H9 (cell line): ENCODE data around the gene CLEC4G. TPM values are rescaled to one million over a fixed set of nuclear protein-coding genes. Genes with fewer than 3 reads are reported as not detected.

Experiments
- DNase-seq: peaks from one replicate; pipeline ENCODE4 v3.0.0-alpha.2; 2017
- H2AFZ ChIP-seq: one replicate; pipeline ENCODE4 v1.6.1; 2013; ENCODE audit warnings: mild to moderate bottlenecking, low read length, control low read depth, moderate library complexity
- H2AK5ac ChIP-seq: 2 replicates; pipeline ENCODE4 v1.6.1; 2013; ENCODE audit warnings: low read length, control low read depth, mixed read lengths; ENCODE audit not compliant: insufficient read length
- H2BK120ac ChIP-seq: one replicate; pipeline ENCODE4 v1.6.1; 2013; ENCODE audit warnings: low read depth, mild to moderate bottlenecking, low read length, control low read depth, inconsistent platforms; ENCODE audit not compliant: poor library complexity, severe bottlenecking
- H2BK12ac ChIP-seq: 2 replicates; pipeline ENCODE4 v1.6.1; 2013; ENCODE audit warnings: low read length, control low read depth, mixed read lengths, low read depth; ENCODE audit not compliant: insufficient read length
- H2BK15ac ChIP-seq: 2 replicates; pipeline ENCODE4 v1.6.1; 2013; ENCODE audit warnings: low read depth, low read length, control low read depth
- H2BK20ac ChIP-seq: one replicate; pipeline ENCODE4 v1.6.1; 2013; ENCODE audit warnings: low read depth, mild to moderate bottlenecking, low read length, control low read depth, inconsistent platforms; ENCODE audit not compliant: poor library complexity, severe bottlenecking
- H2BK5ac ChIP-seq: 2 replicates; pipeline ENCODE4 v1.6.1; 2013; ENCODE audit warnings: low read length, control low read depth, mixed read lengths; ENCODE audit not compliant: insufficient read length
- H3K14ac ChIP-seq: 2 replicates; pipeline ENCODE4 v1.6.1; 2013; ENCODE audit warnings: low read length, control low read depth; ENCODE audit not compliant: insufficient read depth
- H3K18ac ChIP-seq: 2 replicates; pipeline ENCODE4 v1.6.1; 2013; ENCODE audit warnings: low read depth, mild to moderate bottlenecking, mixed read lengths, low read length, control low read depth; ENCODE audit not compliant: insufficient read length
- H3K23ac ChIP-seq: 2 replicates; pipeline ENCODE4 v1.6.1; 2013; ENCODE audit warnings: low read length, control low read depth, mixed read lengths, low read depth; ENCODE audit not compliant: insufficient read length
- H3K23me2 ChIP-seq: 2 replicates; pipeline ENCODE4 v1.6.1; 2013; ENCODE audit warnings: low read depth, mild to moderate bottlenecking, mixed read lengths, low read length, control low read depth; ENCODE audit not compliant: insufficient read length, poor library complexity, severe bottlenecking
- H3K27ac ChIP-seq: 2 replicates; pipeline ENCODE4 v1.5.1; 2013; ENCODE audit warnings: low read length, control low read depth, mixed read lengths, low read depth; ENCODE audit not compliant: insufficient read length
- H3K27me3 ChIP-seq: 2 replicates; pipeline ENCODE4 v1.6.1; 2013; ENCODE audit warnings: low read length, control low read depth, inconsistent platforms; ENCODE audit not compliant: insufficient read depth
- H3K4ac ChIP-seq: 2 replicates; pipeline ENCODE4 v1.6.1; 2013; ENCODE audit warnings: low read depth, mild to moderate bottlenecking, control low read depth, inconsistent platforms, low read length, moderate library complexity
- H3K4me1 ChIP-seq: 2 replicates; pipeline ENCODE4 v1.6.1; 2013; ENCODE audit warnings: low read length, control low read depth, inconsistent platforms; ENCODE audit not compliant: insufficient read depth
- H3K4me2 ChIP-seq: 2 replicates; pipeline ENCODE4 v1.6.1; 2013; ENCODE audit warnings: low read length, control low read depth, mixed read lengths; ENCODE audit not compliant: insufficient read length, insufficient read depth
- H3K56ac ChIP-seq: 2 replicates; pipeline ENCODE4 v1.6.1; 2013; ENCODE audit warnings: low read depth, mild to moderate bottlenecking, mixed read lengths, low read length, control low read depth; ENCODE audit not compliant: insufficient read length
- H3K79me1 ChIP-seq: 2 replicates; pipeline ENCODE4 v1.6.1; 2013; ENCODE audit warnings: low read depth, mild to moderate bottlenecking, moderate library complexity, low read length, control low read depth, inconsistent platforms; ENCODE audit not compliant: insufficient read depth, poor library complexity, severe bottlenecking
- H3K79me2 ChIP-seq: 2 replicates; pipeline ENCODE4 v1.6.1; 2013; ENCODE audit warnings: low read length, control low read depth, inconsistent platforms; ENCODE audit not compliant: insufficient read depth
- H3K9ac ChIP-seq: 2 replicates; pipeline ENCODE4 v1.6.1; 2013; ENCODE audit warnings: low read length, control low read depth, mixed read lengths; ENCODE audit not compliant: insufficient read length; ENCODE audit errors: extremely low read depth
- H3K9me3 ChIP-seq: one replicate; pipeline ENCODE4 v1.6.1; 2013; ENCODE audit warnings: low read depth, low read length, inconsistent platforms; ENCODE audit not compliant: control insufficient read depth
- H3T11ph ChIP-seq: one replicate; pipeline ENCODE4 v1.6.1; 2013; ENCODE audit warnings: mild to moderate bottlenecking, low read length, control low read depth, inconsistent platforms
- H4K20me1 ChIP-seq: one replicate; pipeline ENCODE4 v1.6.1; 2013; ENCODE audit not compliant: control insufficient read depth, insufficient read length, insufficient read depth
- H4K5ac ChIP-seq: 2 replicates; pipeline ENCODE4 v1.6.1; 2013; ENCODE audit warnings: low read depth, mild to moderate bottlenecking, mixed read lengths, low read length, control low read depth; ENCODE audit not compliant: insufficient read length
- H4K8ac ChIP-seq: replicated peaks from 2 replicates; pipeline ENCODE4 v1.6.1; 2013; ENCODE audit warnings: low read length, control low read depth, mixed read lengths, low read depth; ENCODE audit not compliant: insufficient read length
- H4K91ac ChIP-seq: 2 replicates; pipeline ENCODE4 v1.6.1; 2013; ENCODE audit warnings: low read depth, mild to moderate bottlenecking, moderate library complexity, mixed read lengths, low read length, control low read depth; ENCODE audit not compliant: insufficient read length
- H3K27ac Mint-ChIP-seq, 3 experiments: 2 replicates in 2 of 3; 3 replicates in 1 of 3; pipeline ENCODE4 v1.8.0; 2020 to 2021; ENCODE audit warnings: mixed read lengths in 3 of 3, mild to moderate bottlenecking in 1 of 3, moderate library complexity in 1 of 3
- H3K27me3 Mint-ChIP-seq: 2 replicates; pipeline ENCODE4 v1.8.0; 2021; ENCODE audit warnings: low read depth, mild to moderate bottlenecking, moderate library complexity, mixed read lengths
- H3K36me3 Mint-ChIP-seq, 3 experiments: 2 replicates in 2 of 3; 3 replicates in 1 of 3; pipeline ENCODE4 v1.8.0; 2020 to 2021; ENCODE audit warnings: low read depth in 3 of 3, mixed read lengths in 3 of 3; ENCODE audit not compliant: insufficient read depth in 1 of 3
- H3K4me1 Mint-ChIP-seq, 2 experiments: 2 replicates each; pipeline ENCODE4 v1.8.0; 2020; ENCODE audit warnings: mixed read lengths in 2 of 2
- H3K4me3 Mint-ChIP-seq, 2 experiments: 2 replicates in 1 of 2; 3 replicates in 1 of 2; pipeline ENCODE4 v1.8.0; 2020 to 2021; ENCODE audit warnings: mild to moderate bottlenecking in 2 of 2, mixed read lengths in 2 of 2, moderate library complexity in 1 of 2
- H3K9me3 Mint-ChIP-seq, 2 experiments: 2 replicates in 1 of 2; 3 replicates in 1 of 2; pipeline ENCODE4 v1.8.0; 2020; ENCODE audit warnings: mild to moderate bottlenecking in 2 of 2, mixed read lengths in 2 of 2, moderate library complexity in 1 of 2
- CTCF ChIP-seq: fragments of 200-600 bp; sonication (generic); conservative IDR thresholded peaks from 3 replicates; pipeline ENCODE4 v1.8.0; 2021; ENCODE audit warnings: antibody characterized with exemption, mild to moderate bottlenecking
- WGBS: extraction: QIAGEN DNeasy Blood & Tissue Kit; methylation state at CpG from one replicate; pipeline ENCODE4 v1.1.7; 2013; ENCODE audit warnings: missing lambda C conversion rate, low lambda C conversion rate, mixed read lengths; ENCODE audit not compliant: insufficient read length; ENCODE audit errors: extremely low coverage; 5-methylcytosine and 5-hydroxymethylcytosine counted together
- long read RNA-seq: library from polyadenylated mRNA; unstranded; transcript quantifications from one replicate; pipeline ENCODE4 v2.0.0, GENCODE V29; 2020
- total RNA-seq: library from RNA; stranded (reverse); gene quantifications from 2 replicates; pipeline ENCODE4 v1.2.1, GENCODE V29; 2021

CLEC4G gene, protein sequence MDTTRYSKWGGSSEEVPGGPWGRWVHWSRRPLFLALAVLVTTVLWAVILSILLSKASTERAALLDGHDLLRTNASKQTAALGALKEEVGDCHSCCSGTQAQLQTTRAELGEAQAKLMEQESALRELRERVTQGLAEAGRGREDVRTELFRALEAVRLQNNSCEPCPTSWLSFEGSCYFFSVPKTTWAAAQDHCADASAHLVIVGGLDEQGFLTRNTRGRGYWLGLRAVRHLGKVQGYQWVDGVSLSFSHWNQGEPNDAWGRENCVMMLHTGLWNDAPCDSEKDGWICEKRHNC
- total RNA-seq, result 0.26 TPM in 1 of 2 replicates, not detected in the other
- long read RNA-seq, partial matches to known transcripts, result 1 of 1 reads
- long read RNA-seq, other reads (novel, unspliced or antisense), result 0 of 1 reads

- no peak within 1 kb of the TSS for H3K27ac ChIP-seq
- H3K79me1 ChIP-seq, result no peaks in the 10 kb centered on the region
- H3T11ph ChIP-seq, result no peak within 1 kb of the TSS
- H2BK15ac ChIP-seq, result no peak within 1 kb of the TSS
- Mint-ChIP-seq H3K27ac (no peak within 1 kb of the TSS), H3K27me3 (peaks cover 94% of the 10 kb centered on the region), H3K4me1 (peaks cover 6 to 21% of the 10 kb centered on the region in 2 experiments), H3K36me3 (no peaks in the 10 kb centered on the region), H3K9me3 (peaks cover 0 to 3% of the 10 kb centered on the region in 2 experiments; a peak in 2 of 5 replicates), H3K4me3 (peak within 1 kb of the TSS in 1 of 2 experiments; percentile 61; a peak in 2 of 5 replicates)
- no peak within 1 kb of the TSS for H2BK12ac ChIP-seq
- no peak within 1 kb of the TSS for H3K56ac ChIP-seq
- TF ChIP-seq CTCF, result no peak
- no peak within 1 kb of the TSS for H3K23ac ChIP-seq
- H3K4ac ChIP-seq, result no peak within 1 kb of the TSS
- WGBS, result no CpG with 5 or more reads among the region's 9 CpGs
- DNase-seq, result no peak
- no peak within 1 kb of the TSS for H4K91ac ChIP-seq
- H2BK120ac ChIP-seq, result no peak within 1 kb of the TSS
- H4K8ac ChIP-seq, result no peak within 1 kb of the TSS
- no peak within 1 kb of the TSS for H3K18ac ChIP-seq
- peaks cover 7% of the 10 kb centered on the region for H3K23me2 ChIP-seq
- H3K4me1 ChIP-seq, result no peaks in the 10 kb centered on the region
- H3K9ac ChIP-seq, result no peak within 1 kb of the TSS
- H3K4me2 ChIP-seq, result no peak within 1 kb of the TSS
- no peaks in the 10 kb centered on the region for H3K9me3 ChIP-seq
- no peak within 1 kb of the TSS for H2AFZ ChIP-seq
- H2BK20ac ChIP-seq, result no peak within 1 kb of the TSS
- no peak within 1 kb of the TSS for H3K14ac ChIP-seq
- no peak within 1 kb of the TSS for H4K5ac ChIP-seq
- no peak within 1 kb of the TSS for H2AK5ac ChIP-seq
- H2BK5ac ChIP-seq, result no peak within 1 kb of the TSS
- no peaks in the 10 kb centered on the region for H3K79me2 ChIP-seq
- H4K20me1 ChIP-seq, result no peaks in the 10 kb centered on the region
- H3K27me3 ChIP-seq, result peaks cover 18% of the 10 kb centered on the region; the same call in 1 of the 2 replicates
Observed at GRCh38 chr19:7732045-7732444, at the start of gene CLEC4G. TSS of gene CLEC4G (minus strand) at chr19:7732110. CDS start at chr19:7732102, 8 bp downstream.
